Endothelial cell of umbilical vein (primary cell): Measurements from ENCODE around the gene CCDC6. TPM values are rescaled to one million over a fixed set of nuclear protein-coding genes. Genes with fewer than 3 reads are reported as not detected.

Experiments used
- BruUV-seq: library from RNA; stranded (reverse); fragments of 400-500 nt; replicated peaks from 2 replicates; lab custom pipeline; 2021; lab: Mats Ljungman, UMichigan
- CTCF ChIA-PET: fragments of 300-600, 350-600 bp; sonication (Branson Sonifier 250); formaldehyde crosslinking; loops from one replicate; lab custom pipeline; 2021; ENCODE audit warnings: antibody characterized with exemption, inconsistent platforms; lab: Charles Lee
- POLR2A ChIA-PET: fragments of 300-600, 350-600 bp; sonication (Branson Sonifier 250); formaldehyde crosslinking; loops from one replicate; lab custom pipeline; 2021; ENCODE audit warnings: antibody characterized with exemption, inconsistent platforms; lab: Charles Lee
- DNase-seq: peaks from one replicate; pipeline ENCODE4 v3.0.0-alpha.2; 2011; ENCODE audit warnings: low read depth, low spot score
- FAIRE-seq: peaks from 2 replicates; lab custom pipeline; 2011; peaks lifted over from hg19 to GRCh38; lab: Jason Lieb, UNC
- H2AFZ ChIP-seq: 2 replicates; pipeline ENCODE4 v1.6.0; 2012; ENCODE audit warnings: low read depth, low read length, control low read depth, inconsistent platforms
- H3K27ac ChIP-seq: 2 replicates; pipeline ENCODE4 v1.5.1; 2011; ENCODE audit warnings: low read depth, mild to moderate bottlenecking, control low read depth, low read length, moderate library complexity; ENCODE audit not compliant: insufficient read depth
- H3K27me3 ChIP-seq, 2 experiments: 2 replicates each; pipeline versions ENCODE4 v1.6.0 to v1.6.1; 2011; ENCODE audit warnings: low read length in 2 of 2, mixed read lengths in 1 of 2; ENCODE audit not compliant: control insufficient read depth in 2 of 2, insufficient read depth in 2 of 2
- H3K36me3 ChIP-seq, 2 experiments: 2 replicates in 1 of 2; 3 replicates in 1 of 2; pipeline ENCODE4 v1.5.1; 2011; ENCODE audit warnings: low read length in 2 of 2, mild to moderate bottlenecking in 1 of 2, moderate library complexity in 1 of 2; ENCODE audit not compliant: control insufficient read depth in 2 of 2, insufficient read depth in 2 of 2; ENCODE audit errors: extremely low read depth in 1 of 2
- H3K4me1 ChIP-seq: 3 replicates; pipeline ENCODE4 v1.5.1; 2011; ENCODE audit warnings: mild to moderate bottlenecking, low read length; ENCODE audit not compliant: control insufficient read depth, insufficient read depth; ENCODE audit errors: extremely low read depth
- H3K4me2 ChIP-seq: 2 replicates; pipeline ENCODE4 v1.6.1; 2011; ENCODE audit warnings: low read length, control low read depth, mixed read lengths; ENCODE audit not compliant: insufficient read depth
- H3K4me3 ChIP-seq, 3 experiments: fragments of 200-600 bp in 1 of 3; sonication (generic), shearing (Covaris generic) in 1 of 3; replicated peaks in 1 of 3; 2 replicates each; pipeline ENCODE4 v1.5.1; 2011 to 2016; ENCODE audit warnings: control low read depth in 3 of 3, low read length in 3 of 3, mild to moderate bottlenecking in 2 of 3, inconsistent platforms in 1 of 3, low read depth in 1 of 3, moderate library complexity in 1 of 3; ENCODE audit not compliant: insufficient read depth in 1 of 3
- H3K79me2 ChIP-seq: 2 replicates; pipeline ENCODE4 v1.6.0; 2012; ENCODE audit warnings: low read length, inconsistent platforms; ENCODE audit not compliant: control insufficient read depth, insufficient read depth
- H3K9ac ChIP-seq: replicated peaks from 2 replicates; pipeline ENCODE3; 2011; ENCODE audit warnings: low read length, control low read depth; ENCODE audit not compliant: insufficient read depth; ENCODE audit errors: extremely low read depth
- H3K9me1 ChIP-seq: replicated peaks from 3 replicates; pipeline ENCODE4 v1.6.0; 2011; ENCODE audit warnings: mild to moderate bottlenecking, low read length; ENCODE audit not compliant: control insufficient read depth, insufficient read depth; ENCODE audit errors: extremely low read depth
- H3K9me3 ChIP-seq: replicated peaks from 2 replicates; pipeline ENCODE4 v1.5.1; 2012; ENCODE audit warnings: low read length, inconsistent platforms; ENCODE audit not compliant: control insufficient read depth, insufficient read depth
- H4K20me1 ChIP-seq: replicated peaks from 2 replicates; pipeline ENCODE3; 2011; ENCODE audit warnings: mild to moderate bottlenecking, low read length; ENCODE audit not compliant: control insufficient read depth, insufficient read depth; ENCODE audit errors: extremely low read depth
- CTCF ChIP-seq, 2 donors: IDR thresholded peaks; 1 replicate in 1 of 2; 2 replicates in 1 of 2; pipeline ENCODE4 v1.5.1; 2011; ENCODE audit warnings: low read length in 2 of 2, mild to moderate bottlenecking in 2 of 2, moderate library complexity in 2 of 2, control low read depth in 1 of 2, inconsistent platforms in 1 of 2, low read depth in 1 of 2; ENCODE audit not compliant: insufficient read depth in 1 of 2; ENCODE audit errors: extremely low read depth in 1 of 2
- EZH2 ChIP-seq: IDR thresholded peaks from 2 replicates; pipeline ENCODE4 v1.6.1; 2012; ENCODE audit warnings: borderline replicate concordance, low read depth, mild to moderate bottlenecking, moderate library complexity, low read length, inconsistent platforms; ENCODE audit not compliant: severe bottlenecking
- GATA2 ChIP-seq: IDR thresholded peaks from 2 replicates; pipeline ENCODE4 v1.7.0; 2011; ENCODE audit warnings: low read depth, mild to moderate bottlenecking, moderate library complexity, mixed read lengths, low read length; ENCODE audit not compliant: insufficient read length, insufficient read depth
- MAX ChIP-seq: IDR thresholded peaks from 2 replicates; pipeline ENCODE4 v1.6.1; 2011; ENCODE audit not compliant: insufficient read depth, insufficient read length
- POLR2AphosphoS5 ChIP-seq: IDR thresholded peaks from 2 replicates; pipeline ENCODE4 v1.6.1; 2012; ENCODE audit warnings: low read depth, mild to moderate bottlenecking, control low read depth, low read length, moderate library complexity; ENCODE audit not compliant: insufficient read depth
- dilution Hi-C: fragments of 300-500 bp; cut with MboI; formaldehyde crosslinking; loops from one replicate; pipeline ENCODE4 v1.15.0; 2019; ENCODE audit warnings: low sequenced_read_pairs; ENCODE audit not compliant: extremely low pct_ligation_motif_present
- intact Hi-C: fragments of 100-400 bp; cut with micrococcal nuclease; formaldehyde crosslinking; loops from one replicate; pipeline ENCODE4 v1.10.0; 2022
- polyA plus RNA-seq, 4 experiments: library from polyadenylated mRNA; depleted of rRNA in 3 of 4; stranded (reverse) in 3 of 4; unstranded in 1 of 4; fragments of >200 nt; gene quantifications; 2 replicates each; pipeline versions ENCODE4 v1.2.1 to v1.2.3, GENCODE V29; 2011 to 2012; ENCODE audit warnings: missing spikeins in 1 of 4
- total RNA-seq: library from RNA; stranded (reverse); gene quantifications from 2 replicates; pipeline ENCODE4 v1.2.3, GENCODE V29; 2021

The CCDC6 gene
- total and polyA plus RNA-seq, 2 donors (not counting 3 experiments of a cell fraction or from before 2014, with no cell fraction given), result 16.8 to 36.8 TPM

GRCh38 chr10:59945590-59945989 is 39.2 kb upstream of the CCDC6 start:
- BruUV-seq, result no TSS peak
- FAIRE-seq (no peak), DNase-seq (no peak)
- no peak overlapping the region for H3K27ac ChIP-seq
- H3K4me1 ChIP-seq, result no peaks in the 10 kb centered on the region
- no peaks in the 10 kb centered on the region for H3K79me2 ChIP-seq
- H4K20me1 ChIP-seq, result no peaks in the 10 kb centered on the region
- ChIA-PET POLR2A (no interaction called here), CTCF (no interaction called here)
- H3K9ac ChIP-seq, result no peak overlapping the region
- no peak overlapping the region for H3K4me2 ChIP-seq
- dilution Hi-C loops, result no loop called here
- H2AFZ ChIP-seq, result no peak overlapping the region
- no peaks in the 10 kb centered on the region for H3K27me3 ChIP-seq
- intact Hi-C loops, result no loop called here
- TF ChIP-seq CTCF (IDR thresholded peaks at IDR 0.05; ENCODE audit: extremely low read depth in 1 of 2, insufficient read depth in 1 of 2, low read depth in 1 of 2, low read length in 2 of 2) (no peak), GATA2 (no peak), MAX (no peak), POLR2AphosphoS5 (no peak), EZH2 (no peak)
- no peaks in the 10 kb centered on the region for H3K36me3 ChIP-seq
- no peaks in the 10 kb centered on the region for H3K9me1 ChIP-seq
- no peak overlapping the region for H3K4me3 ChIP-seq
- no peaks in the 10 kb centered on the region for H3K9me3 ChIP-seq
